Measurements from ENCODE around the gene ZNF20.
"Not testable (repeated sequence)": the region's sequence is repeated elsewhere in the genome, so short reads cannot be mapped to it uniquely, and the experiment has no call there.

The ZNF20 gene

GRCh38 chr19:12133069-12133468, 7.1 kb downstream of the ZNF20 start:
- peaks cover 22% of the 10 kb centered on the region for H3K9me3 ChIP-seq (ENCODE audit: low read depth, low read length)

GRCh38 chr19:12126707-12127106, 13.4 kb downstream of the ZNF20 start:
- DNase-seq (ENCODE audit: low read depth, low spot score) = no peak
- no peak overlapping the region for H3K27ac ChIP-seq

More at GRCh38 chr19:12133069-12133468, 7.1 kb downstream of the ZNF20 start:
- Histone ChIP-seq H3K27ac (no peak overlapping the region), H3K4me3 (no peak overlapping the region), H3K9ac (ENCODE audit: insufficient read length) (no peak overlapping the region), H3K36me3 (ENCODE audit: insufficient read depth, low read length) (peaks cover 61% of the 10 kb centered on the region)
- TF ChIP-seq FOXP2 (optimal IDR thresholded peaks at IDR 0.05; ENCODE audit: control extremely low read depth, extremely low read length, insufficient read depth) (no peak), EZH2 (IDR thresholded peaks at IDR 0.05) (no peak), POLR2AphosphoS5 (IDR thresholded peaks at IDR 0.05; ENCODE audit: borderline replicate concordance, low read depth, low read length) (no peak)
- no peak for DNase-seq (ENCODE audit: low read depth, low spot score)

GRCh38 chr19:12117201-12117970, 22.8 kb downstream of the ZNF20 start:
- Histone ChIP-seq H3K27ac (no peak overlapping the region), H3K9me3 (ENCODE audit: low read depth, low read length) (peaks cover 5% of the 10 kb centered on the region; the same call in 1 of the 2 replicates), H3K36me3 (ENCODE audit: insufficient read depth, low read length) (peaks cover 11% of the 10 kb centered on the region), H3K9ac (ENCODE audit: insufficient read length) (no peak overlapping the region), H3K4me3 (no peak overlapping the region)
- TF ChIP-seq FOXP2 (optimal IDR thresholded peaks at IDR 0.05; ENCODE audit: control extremely low read depth, extremely low read length, insufficient read depth) = no peak
- no peak for TF ChIP-seq POLR2AphosphoS5 (IDR thresholded peaks at IDR 0.05; ENCODE audit: borderline replicate concordance, low read depth, low read length)
- TF ChIP-seq EZH2 (IDR thresholded peaks at IDR 0.05) = no peak
- no peak for DNase-seq (ENCODE audit: low read depth, low spot score)

More at GRCh38 chr19:12126707-12127106, 13.4 kb downstream of the ZNF20 start:
- Histone ChIP-seq H3K9me3 (ENCODE audit: low read depth, low read length) (0 out of 2 replicates have a peak, but pooled peaks cover 4% of the 10 kb centered on the region), H3K36me3 (ENCODE audit: insufficient read depth, low read length) (peaks cover 4% of the 10 kb centered on the region; the same call in 1 of the 2 replicates), H3K9ac (ENCODE audit: insufficient read length) (no peak overlapping the region), H3K4me3 (no peak overlapping the region)
- TF ChIP-seq POLR2AphosphoS5 (IDR thresholded peaks at IDR 0.05; ENCODE audit: borderline replicate concordance, low read depth, low read length) = no peak
- TF ChIP-seq FOXP2 (optimal IDR thresholded peaks at IDR 0.05; ENCODE audit: control extremely low read depth, extremely low read length, insufficient read depth) = no peak
- TF ChIP-seq EZH2 (IDR thresholded peaks at IDR 0.05) = no peak

- Histone ChIP-seq H3K27ac (no peak overlapping the region), H3K9ac (ENCODE audit: insufficient read length) (no peak overlapping the region), H3K9me3 (ENCODE audit: low read depth, low read length) (peaks cover 16% of the 10 kb centered on the region), H3K4me3 (no peak overlapping the region), H3K36me3 (ENCODE audit: insufficient read depth, low read length) (peaks cover 39% of the 10 kb centered on the region)
- TF ChIP-seq EZH2 (IDR thresholded peaks at IDR 0.05) (no peak), FOXP2 (optimal IDR thresholded peaks at IDR 0.05; ENCODE audit: control extremely low read depth, extremely low read length, insufficient read depth) (no peak), POLR2AphosphoS5 (IDR thresholded peaks at IDR 0.05; ENCODE audit: borderline replicate concordance, low read depth, low read length) (no peak)
- no peak for DNase-seq (ENCODE audit: low read depth, low spot score)
These were observed 27.0 kb downstream of the ZNF20 start for GRCh38 chr19:12113121-12113520.

GRCh38 chr19:12112701-12113100, 27.4 kb downstream of the ZNF20 start:
- Histone ChIP-seq H3K9me3 (ENCODE audit: low read depth, low read length) (peaks cover 16% of the 10 kb centered on the region), H3K4me3 (no peak overlapping the region), H3K27ac (no peak overlapping the region), H3K36me3 (ENCODE audit: insufficient read depth, low read length) (peaks cover 39% of the 10 kb centered on the region), H3K9ac (ENCODE audit: insufficient read length) (no peak overlapping the region)
- DNase-seq (ENCODE audit: low read depth, low spot score) = no peak
- no peak for TF ChIP-seq POLR2AphosphoS5 (IDR thresholded peaks at IDR 0.05; ENCODE audit: borderline replicate concordance, low read depth, low read length)
- TF ChIP-seq FOXP2 (optimal IDR thresholded peaks at IDR 0.05; ENCODE audit: control extremely low read depth, extremely low read length, insufficient read depth) = no peak
- TF ChIP-seq EZH2 (IDR thresholded peaks at IDR 0.05) = no peak

GRCh38 chr19:12111943-12112637, 28.1 kb downstream of the ZNF20 start:
- no peak for DNase-seq (ENCODE audit: low read depth, low spot score)
- Histone ChIP-seq H3K9ac (ENCODE audit: insufficient read length) (no peak overlapping the region), H3K4me3 (no peak overlapping the region), H3K27ac (no peak overlapping the region), H3K36me3 (ENCODE audit: insufficient read depth, low read length) (peaks cover 39% of the 10 kb centered on the region), H3K9me3 (ENCODE audit: low read depth, low read length) (peaks cover 16% of the 10 kb centered on the region)
- TF ChIP-seq EZH2 (IDR thresholded peaks at IDR 0.05) = no peak
- TF ChIP-seq POLR2AphosphoS5 (IDR thresholded peaks at IDR 0.05; ENCODE audit: borderline replicate concordance, low read depth, low read length) = no peak
- no peak for TF ChIP-seq FOXP2 (optimal IDR thresholded peaks at IDR 0.05; ENCODE audit: control extremely low read depth, extremely low read length, insufficient read depth)

- peaks cover 39% of the 10 kb centered on the region for H3K36me3 ChIP-seq (ENCODE audit: insufficient read depth, low read length)
- no peak overlapping the region for H3K4me3 ChIP-seq
- peaks cover 16% of the 10 kb centered on the region for H3K9me3 ChIP-seq (ENCODE audit: low read depth, low read length)
- H3K27ac ChIP-seq = no peak overlapping the region
- TF ChIP-seq POLR2AphosphoS5 (IDR thresholded peaks at IDR 0.05; ENCODE audit: borderline replicate concordance, low read depth, low read length) = no peak
- no peak for TF ChIP-seq EZH2 (IDR thresholded peaks at IDR 0.05)
- TF ChIP-seq FOXP2 (optimal IDR thresholded peaks at IDR 0.05; ENCODE audit: control extremely low read depth, extremely low read length, insufficient read depth) = no peak
- no peak for DNase-seq (ENCODE audit: low read depth, low spot score)
- H3K9ac ChIP-seq (ENCODE audit: insufficient read length) = no peak overlapping the region
These were observed 29.0 kb downstream of the ZNF20 start for GRCh38 chr19:12111176-12111575.

GRCh38 chr19:12103909-12104308, 36.2 kb downstream of the ZNF20 start:
- not testable (repeated sequence) for H3K4me3 ChIP-seq; DNase-seq (ENCODE audit: low read depth, low spot score); H3K9ac ChIP-seq (ENCODE audit: insufficient read length); H3K27ac ChIP-seq; H3K9me3 ChIP-seq (ENCODE audit: low read depth, low read length); H3K36me3 ChIP-seq (ENCODE audit: insufficient read depth, low read length)
